HG03095 (cell line): ENCODE data around the gene SLC43A2.
"Not testable (repeated sequence)": the region's sequence is repeated elsewhere in the genome, so short reads cannot be mapped to it uniquely, and the experiment has no call there.

Experiments
- ATAC-seq: cut with Tn5 transposase; IDR thresholded peaks from one replicate; pipeline ENCODE4 v1.9.1; 2021; ENCODE audit warnings: moderate library complexity; ENCODE audit not compliant: unreplicated experiment

Gene SLC43A2

DNA sequence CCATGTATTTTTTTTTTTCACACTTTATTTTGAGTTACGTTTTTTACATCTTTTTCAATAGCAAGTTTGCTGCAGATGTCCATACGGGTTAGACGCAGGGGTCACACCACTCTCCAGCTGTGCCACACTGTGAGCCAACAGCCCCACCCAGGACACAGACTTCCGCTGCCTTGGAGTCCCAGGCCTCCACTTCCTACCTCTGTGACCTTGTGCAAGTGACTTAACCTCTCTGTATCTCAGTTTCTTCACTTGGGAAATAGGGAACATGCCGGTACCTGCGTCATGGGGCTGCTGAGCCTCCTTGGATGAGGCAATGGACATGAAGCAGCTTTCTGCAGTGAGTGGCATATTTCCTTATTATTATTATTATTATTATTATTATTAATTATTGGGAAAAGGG, 62.8 kb downstream of the SLC43A2 start:
- ATAC-seq: no peak

DNA sequence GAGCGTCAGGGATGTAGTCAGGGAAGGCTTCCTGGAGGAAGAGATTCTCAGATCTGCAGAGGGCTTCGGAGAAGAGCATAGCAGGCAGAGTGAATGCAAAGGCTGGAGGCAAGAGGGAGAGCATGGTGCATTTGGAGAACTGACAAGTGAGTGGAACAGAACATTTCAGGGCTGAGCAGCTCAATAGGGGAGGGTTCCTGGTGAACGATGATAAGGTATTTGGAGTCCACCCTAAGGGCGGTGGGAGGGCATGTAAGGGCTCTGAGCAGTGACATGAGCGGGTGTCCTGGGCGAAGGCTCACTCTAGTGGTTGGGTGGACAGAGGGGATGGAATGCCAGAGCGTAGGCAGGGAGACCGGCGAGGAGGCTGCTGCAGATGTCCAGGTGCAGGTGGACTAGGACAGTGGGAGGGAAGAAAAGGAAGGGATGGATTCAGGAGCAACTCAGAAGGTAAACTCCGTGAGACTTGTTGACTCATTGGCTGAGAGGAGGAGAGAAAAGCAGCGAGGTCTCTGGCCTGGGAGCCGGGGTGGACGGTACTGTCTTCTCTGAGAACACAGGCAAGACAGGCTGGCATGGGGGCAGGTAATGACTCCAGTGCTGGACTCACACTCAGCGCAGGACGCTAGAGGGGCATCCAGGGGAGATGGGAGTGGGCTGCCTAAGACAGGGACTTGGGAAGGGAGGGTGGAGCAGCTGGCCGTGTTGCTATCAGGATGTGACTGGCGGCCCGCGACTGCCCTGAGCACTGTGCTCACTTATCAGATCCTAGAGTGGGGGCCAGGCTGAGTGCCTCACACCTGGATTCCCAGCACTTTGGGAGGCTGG, 64.6 kb downstream of the SLC43A2 start:
- no peak for ATAC-seq

DNA sequence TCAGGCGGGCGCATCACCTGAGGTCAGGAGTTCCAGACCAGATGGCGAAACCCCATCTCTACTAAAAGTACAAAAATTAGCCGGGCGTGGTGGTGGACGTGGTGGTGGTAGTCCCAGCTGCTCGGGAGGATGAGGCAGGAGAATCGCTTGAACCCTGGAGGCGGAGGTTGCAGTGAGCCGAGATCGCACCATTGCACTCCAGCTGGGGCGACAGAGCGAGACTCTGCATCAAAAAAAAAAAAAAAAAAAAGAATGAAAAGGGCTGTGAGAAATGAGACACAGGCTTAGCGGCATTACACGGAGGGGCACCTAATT, 65.2 kb downstream of the SLC43A2 start:
- not testable (repeated sequence) for ATAC-seq

DNA sequence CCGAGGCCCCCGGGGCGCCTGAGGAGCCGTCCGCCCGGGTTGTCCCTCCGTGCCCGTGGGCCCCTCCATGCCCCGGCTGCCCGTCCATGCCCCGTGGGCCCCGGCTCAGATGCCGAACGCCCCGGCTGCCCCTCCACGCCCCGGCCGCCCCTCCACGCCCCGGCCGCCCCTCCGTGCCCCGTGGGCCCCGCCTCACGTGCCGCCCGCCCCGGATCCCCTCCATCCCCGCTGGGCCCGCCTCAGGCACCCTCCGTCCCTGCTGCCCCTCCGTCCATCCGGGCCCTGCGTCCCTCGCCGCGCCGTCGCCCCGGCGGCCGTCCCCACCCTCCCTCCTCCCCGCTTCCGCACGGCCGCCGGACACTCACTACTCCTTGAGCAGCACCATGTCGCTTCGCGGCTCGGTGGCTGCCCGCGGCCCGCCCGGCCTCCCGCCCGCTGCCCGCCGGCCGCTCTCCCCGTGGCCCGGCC, 66.4 kb downstream of the SLC43A2 start:
- peak; percentile 19 for ATAC-seq

DNA sequence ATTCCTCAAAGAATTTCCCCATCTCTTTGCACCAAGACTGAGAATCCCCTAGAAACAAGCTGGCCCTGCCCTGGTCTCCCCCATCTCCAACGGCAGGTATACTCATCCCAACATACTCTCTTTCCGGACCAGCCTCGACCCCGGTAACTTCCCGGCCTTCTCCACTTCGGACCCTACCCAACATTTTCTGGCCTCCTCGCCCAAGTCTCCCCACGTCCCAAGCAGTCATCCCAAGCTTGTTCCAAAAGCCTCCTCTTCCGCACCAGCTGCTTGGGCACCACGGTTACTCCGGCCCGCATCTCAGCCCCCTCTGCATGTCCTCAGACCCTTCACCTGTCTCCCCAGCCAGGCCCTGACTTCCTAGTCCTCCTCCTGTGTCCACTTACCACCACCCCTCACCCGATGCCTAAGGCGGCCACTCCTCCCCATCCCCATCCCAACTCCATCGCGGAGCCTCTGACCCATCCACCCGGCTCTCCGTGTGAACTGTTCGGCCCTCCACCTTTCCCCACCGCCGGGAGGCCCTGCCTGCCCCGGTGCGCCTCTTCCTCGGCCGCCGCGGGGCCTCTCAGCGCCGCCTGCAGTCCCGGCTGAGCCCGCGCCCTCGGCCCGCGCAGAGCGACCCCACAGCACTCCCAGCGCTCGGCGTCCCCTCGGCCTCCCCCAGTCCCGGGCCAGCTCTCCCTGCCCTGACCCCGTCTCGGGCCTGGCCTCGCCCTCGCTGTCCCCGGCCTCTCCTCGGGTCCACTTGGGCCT, 67.0 kb downstream of the SLC43A2 start:
- no peak for ATAC-seq

DNA sequence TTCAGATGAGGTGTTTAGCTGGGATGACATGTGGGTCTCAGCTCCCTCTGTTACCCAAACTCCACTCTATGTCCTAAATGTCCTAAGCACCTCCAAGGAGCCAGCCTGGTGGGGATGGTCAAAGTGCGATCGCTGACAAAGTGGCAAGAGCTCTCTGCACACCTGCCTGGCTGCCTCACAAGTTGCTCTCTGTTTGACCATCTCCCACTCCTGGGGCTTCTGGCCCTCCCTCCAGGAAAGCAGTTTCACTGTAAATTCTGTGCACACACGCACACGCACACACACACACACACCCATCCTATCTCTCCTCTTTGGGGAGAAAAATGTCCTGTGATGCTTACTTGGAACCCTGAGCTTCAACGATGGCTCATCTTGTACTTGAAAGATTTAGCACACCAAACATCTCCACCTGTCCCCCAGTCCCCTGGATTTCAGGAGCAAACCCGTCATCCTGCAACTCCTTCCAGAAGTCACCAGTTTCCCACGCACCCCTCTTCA, 67.7 kb downstream of the SLC43A2 start:
- no peak for ATAC-seq

DNA sequence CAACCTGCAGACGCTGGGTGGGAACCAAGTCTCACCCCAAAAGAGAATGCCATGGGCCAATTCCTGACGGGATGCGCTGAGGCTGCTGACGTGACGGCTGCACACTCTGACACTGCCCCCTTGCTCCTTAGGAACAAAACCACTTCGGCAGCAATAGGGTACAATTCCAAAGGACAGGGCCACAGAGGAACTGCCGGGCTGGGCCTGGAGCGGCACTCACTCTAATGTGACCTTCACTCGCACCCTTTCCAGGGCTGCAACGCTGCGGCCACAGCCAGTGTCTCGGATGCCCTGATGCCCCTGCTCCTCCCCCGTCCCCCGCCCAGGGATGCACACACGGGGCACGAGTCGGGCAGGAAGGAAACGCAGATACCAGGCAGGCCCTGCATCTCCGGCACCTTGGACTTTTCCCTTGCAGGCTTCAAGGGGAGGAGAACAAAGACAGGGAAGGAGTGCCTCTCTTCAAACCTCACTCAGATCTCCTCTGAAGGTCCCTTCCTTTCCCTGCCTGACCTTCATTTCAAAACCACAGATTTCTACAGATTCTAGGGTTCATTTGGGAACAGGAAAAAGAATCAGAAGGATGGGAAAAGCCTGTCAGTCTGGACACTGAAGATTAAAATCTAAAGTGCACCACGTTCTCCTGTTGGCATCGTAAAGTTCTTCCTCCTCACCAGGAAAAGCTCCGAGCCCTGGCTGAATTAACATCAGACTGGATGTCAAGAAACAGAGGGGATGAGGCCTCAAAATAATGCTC, 68.4 kb downstream of the SLC43A2 start:
- ATAC-seq: no peak

DNA sequence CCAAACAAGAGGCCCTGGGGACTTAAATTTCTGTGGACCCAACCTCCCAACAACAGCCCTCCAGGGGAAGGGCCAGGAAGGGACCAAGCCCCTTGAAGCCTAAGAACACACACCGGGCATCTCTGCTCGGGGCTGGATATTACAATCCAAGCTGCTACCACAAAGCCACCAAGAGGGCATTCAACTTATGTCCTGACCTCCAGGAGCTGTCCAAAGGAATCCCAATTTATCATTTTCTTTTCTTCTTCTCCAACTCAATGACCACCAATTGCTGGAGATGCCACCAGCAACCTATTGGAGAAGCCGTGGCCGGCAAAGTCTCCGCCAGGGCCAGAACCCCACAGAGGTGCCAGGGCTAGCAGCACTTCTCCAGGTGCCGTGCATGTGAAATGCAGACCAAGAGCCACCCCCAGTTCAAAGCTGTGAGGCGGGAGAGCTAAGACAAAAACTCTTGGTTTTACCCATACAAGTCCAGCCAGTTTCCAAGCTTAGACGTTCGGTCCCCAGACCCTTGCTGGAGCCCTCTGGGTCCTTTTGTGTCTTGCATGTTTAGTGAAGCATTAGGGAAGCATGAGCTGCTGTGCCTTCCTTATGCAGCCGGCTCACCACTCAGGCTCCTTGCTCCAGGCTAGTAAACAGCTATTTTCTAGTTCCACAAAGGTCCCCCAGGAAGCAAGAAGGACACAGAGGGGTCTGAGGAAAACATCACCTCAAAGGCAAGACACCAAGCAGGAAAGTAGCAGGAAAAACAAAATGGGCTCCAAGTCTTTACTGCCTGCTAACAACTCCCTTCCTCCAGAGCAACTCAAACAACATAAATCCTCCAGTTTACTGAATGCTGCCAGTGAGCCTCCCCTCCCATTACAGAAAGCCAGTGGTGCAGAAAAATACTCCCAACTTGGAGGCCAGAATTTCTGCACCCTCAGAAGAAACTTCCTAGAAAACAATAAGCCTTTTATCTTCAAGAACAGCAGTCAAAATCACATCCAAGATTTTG, 69.3 kb downstream of the SLC43A2 start:
- ATAC-seq: no peak

DNA sequence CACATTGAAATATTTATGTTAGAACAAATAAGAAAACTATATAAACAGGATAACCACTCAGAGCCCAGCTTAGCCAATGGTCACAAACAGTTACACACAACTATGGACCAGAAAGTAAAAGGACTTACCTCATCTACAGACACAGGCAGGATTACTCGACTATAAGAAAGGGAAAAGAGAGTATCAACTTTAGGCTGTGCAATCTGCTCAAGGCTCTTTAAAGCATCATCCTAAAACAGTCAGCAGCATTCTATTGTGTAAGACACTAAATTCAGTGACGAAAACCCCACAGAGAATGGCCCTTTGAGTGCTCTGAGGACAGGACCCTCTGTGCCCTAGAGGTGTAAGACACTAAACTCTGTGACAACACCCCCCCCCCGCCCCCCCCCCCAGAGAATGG, 70.2 kb downstream of the SLC43A2 start:
- no peak for ATAC-seq

DNA sequence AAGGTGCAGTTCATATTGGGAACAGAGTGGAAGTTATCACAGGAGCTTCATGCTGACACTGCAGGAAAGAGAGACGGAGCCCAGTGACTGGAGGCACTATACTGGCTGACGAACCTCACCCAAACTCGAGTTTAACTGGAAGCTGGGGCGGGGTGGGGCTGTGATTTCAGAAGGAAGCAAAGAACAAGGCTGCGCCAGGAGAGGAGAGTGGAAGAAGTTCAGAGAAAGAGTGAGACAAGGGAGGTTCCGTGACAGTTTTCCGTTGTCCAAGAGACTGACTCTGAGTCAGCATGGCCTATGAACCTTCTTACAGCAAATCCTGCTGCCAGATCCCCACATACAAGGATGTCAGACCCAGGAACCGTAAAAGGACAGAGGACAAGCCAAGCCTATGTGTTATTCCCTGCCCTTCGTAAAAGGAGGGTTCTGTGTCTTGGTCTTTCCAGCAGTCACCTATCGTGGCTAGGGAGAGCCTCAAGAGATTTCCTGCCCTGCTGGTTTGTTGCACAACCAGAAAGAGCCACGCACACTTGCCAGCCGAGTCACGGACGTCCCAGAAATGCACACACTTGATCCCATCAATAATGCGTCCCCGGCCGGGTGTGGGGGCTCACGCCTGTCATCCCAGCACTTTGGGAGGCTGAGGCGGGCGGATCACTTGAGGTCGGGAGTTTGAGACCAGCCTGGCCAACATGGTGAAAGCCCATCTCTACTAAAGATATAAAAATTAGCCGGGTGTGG, 71.1 kb downstream of the SLC43A2 start:
- ATAC-seq: no peak

DNA sequence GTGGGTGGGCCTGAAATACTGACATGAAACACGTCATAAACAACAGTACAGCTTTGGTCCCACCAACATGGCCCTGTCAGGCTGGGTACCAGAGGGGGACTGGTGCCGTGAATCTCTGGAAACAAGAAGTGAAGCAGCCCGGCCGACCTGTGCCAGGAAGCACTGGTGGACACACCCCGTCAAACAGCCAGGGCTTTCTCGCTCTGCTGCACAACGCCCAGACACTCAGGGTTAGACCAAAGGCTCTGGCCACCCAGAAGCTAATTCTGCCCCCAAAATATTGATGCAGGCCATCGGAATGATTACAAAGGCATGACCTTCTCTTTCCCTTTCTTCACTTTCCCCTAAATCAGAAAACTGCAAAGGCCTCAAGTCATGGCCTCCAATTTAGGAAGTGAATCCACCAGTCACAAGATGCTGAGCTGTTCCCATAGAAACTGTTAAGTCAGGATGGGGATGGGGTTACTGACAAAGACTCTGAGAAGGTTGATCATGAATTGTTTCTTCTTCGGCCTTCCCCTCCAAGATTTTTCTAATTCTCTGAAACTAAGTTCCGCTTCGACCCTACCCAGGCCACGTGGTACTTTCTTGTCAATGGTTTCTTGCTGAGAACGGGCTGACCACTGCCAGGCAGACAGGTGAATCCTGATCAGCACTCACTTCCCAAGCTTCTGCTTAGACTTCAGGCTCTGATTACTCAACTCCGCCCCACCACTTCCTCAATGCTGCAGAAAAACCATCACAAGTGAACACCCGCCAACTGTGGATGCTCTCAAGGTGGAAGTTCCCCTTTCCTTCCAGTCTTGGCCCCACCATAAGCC, 72.8 kb downstream of the SLC43A2 start:
- no peak for ATAC-seq

DNA sequence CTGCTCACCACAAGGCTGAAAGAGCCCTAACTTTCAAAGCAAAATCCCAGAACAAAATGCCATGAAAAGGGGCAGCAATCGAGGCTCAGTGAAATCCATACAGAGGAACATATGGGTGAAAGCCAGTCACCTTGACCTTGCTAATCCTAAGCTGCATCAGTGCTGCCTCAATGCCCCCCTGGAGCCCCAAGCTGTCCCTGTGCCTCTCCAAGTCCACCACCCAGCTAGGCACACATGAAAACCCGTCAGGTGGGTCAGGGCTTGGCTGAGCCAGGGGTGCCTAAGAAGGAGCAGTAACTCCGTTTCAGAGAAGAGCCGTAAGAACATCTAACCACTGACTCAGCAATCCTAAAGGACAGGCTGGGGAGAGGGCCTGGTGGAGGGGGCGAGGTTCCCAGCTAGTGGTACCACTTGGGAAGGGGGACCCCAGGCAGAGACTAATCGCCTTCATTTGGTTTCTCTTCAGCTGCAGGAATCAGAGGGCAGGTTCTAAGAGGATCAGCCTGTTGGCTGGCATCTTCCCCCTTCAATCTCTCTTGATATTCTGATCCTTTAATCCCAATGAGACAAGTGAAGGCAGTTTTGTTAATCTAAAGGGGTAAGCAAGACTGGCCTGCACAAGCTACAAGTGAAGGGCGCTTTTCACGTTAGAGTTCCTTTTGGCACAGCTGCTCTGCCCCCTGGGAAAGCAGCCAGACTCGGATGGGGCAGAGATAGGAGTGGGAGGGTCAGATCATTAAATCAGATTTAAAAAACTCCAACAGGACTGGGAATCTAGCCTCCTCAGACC, 73.7 kb downstream of the SLC43A2 start:
- no peak for ATAC-seq

DNA sequence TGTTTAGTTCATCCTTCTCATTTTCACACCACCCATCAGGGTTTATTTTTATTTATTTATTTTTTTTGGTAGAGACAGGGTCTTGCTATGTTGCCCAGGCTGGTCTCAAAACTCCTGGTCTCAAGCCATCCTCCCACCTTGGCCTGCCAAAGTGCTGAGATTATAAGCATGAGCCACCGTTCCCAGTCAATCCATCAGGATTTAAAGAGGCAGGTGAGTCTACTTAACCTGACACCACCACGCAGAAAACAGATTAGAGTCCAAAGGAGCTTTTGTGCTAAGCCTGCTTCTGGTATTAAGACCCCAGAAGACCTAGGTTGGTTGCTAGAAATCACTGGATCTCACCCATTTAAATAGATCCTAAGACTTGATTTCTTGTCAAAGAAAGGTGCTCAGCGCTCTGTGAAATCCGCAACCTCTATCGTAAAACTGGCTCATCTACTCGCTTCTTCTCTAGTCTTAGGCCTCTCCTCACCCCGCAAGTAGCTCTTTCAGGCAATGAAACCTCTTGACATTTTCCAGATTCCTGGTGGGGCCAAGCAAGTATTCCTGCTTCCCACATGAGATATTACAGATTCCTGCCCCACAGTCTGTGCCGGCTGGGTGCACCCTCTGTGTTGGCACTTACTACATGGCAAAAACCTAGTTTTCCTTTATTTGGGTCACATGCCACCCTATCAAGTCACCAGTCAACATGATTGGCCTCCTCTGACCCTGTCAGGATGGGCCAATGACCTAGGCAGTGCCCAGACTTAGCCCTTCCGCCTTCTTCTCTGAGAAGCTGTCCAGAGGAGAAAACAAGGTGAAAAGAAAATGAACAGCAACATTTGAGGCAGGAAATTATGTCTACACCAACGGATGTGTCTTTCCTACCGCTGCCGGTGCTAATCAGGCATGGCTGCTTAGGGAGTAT, 75.0 kb downstream of the SLC43A2 start:
- ATAC-seq: no peak

DNA sequence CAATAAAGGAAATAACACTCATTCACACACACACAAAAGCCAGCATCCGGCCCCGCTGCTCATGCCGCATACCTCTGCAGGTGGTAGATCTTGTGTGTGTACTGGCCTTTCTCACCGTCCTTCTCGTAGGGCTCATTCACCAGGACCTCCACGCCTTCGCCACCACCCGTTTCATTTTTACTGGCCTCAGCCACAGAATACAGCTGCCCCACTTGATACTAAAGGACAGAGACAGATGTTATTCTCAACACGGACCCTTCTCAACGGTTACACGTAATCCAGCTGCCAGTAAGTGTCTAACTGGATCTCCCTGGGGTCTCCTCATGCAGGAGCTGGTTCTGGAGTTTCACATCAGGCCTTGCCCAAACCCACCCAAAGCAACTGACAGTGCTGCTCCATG, 75.7 kb downstream of the SLC43A2 start:
- no peak for ATAC-seq

DNA sequence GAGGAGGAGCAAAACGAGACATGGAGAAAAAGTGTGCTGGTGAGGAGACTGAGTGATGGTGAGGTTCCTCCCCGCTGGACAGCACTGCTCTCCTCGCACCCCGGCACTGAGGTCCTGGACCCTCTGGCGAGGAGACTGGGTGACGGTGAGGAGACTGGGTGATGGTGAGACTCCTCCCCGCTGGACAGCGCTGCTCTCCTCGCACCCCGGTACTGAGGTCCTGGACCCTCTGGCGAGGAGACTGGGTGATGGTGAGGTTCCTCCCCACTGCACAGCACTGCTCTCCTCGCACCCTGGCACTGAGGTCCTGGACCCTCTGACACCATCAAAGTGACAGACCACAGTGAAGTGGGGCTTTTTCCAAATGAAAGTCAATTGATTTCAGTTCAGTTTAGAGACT, 76.9 kb downstream of the SLC43A2 start:
- no peak for ATAC-seq

DNA sequence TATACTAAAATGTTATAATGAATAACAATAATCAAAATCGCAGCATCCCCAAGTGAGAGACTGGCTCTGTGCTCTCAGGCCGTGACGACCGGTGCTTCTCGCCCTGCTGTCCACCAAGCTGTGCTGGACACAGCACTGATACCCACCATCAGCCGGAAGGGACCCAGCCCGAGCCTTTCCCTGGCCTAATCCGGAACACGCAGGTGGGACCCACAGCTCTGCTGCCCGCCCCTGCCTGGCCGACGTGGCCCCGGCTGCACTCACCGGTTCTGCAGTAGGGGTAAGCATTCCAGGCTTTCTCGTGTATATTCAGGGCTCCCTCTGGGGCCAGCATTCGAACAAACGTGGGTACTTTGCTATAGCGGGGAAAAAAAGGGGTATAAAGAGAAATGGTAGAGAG, 80.6 kb downstream of the SLC43A2 start:
- ATAC-seq: no peak
